Fibroblast of skin of abdomen (primary cell): ENCODE measurements around the gene GRIN2D.
A peak's percentile ranks its signal among the peaks of the same experiment; 100 is the strongest.
"Not testable (repeated sequence)": the region's sequence is repeated elsewhere in the genome, so short reads cannot be mapped to it uniquely, and the experiment has no call there.

Experiments
- DNase-seq: peaks from one replicate; pipeline ENCODE4 v3.0.0-alpha.2; 2013

GRIN2D gene

DNA sequence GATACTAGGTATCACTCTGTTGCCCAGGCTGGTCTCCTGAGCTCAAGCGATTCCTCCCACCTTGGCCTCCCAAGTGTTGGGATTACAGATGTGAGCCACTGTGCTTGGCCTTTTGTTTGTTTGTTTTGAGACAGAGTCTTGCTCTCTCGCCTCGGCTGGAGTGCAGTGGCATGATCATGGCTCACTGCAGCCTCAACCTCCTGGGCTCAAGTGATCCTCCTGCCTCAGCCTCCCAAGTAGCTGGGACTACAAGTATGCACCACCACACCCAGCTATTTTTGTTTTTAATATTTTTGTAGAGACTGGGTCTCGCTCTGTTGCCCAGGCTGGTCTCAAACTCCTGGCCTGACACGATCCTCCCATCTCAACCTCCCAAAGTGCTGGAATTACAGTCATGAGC, 21.7 kb upstream of the GRIN2D start:
- not testable (repeated sequence) for DNase-seq

- DNase-seq = no peak
Measured at GRCh38 chr19:48372904-48373303, 20.6 kb upstream of the GRIN2D start.

DNA sequence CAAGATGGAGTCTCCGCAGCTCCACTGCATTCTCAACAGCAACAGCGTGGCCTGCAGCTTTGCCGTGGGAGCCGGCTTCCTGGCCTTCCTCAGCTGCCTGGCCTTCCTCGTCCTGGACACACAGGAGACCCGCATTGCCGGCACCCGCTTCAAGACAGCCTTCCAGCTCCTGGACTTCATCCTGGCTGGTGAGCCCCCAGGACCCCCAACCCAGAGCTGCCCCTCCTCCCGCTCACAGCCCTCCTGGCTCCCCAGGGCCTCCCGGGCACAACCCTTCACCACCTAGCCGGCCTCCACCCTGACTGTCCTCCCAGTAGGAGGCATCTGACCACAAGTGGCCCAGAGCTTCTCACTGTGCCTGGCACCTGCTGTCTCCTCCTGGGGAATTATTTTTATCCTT, 19.9 kb upstream of the GRIN2D start:
- no peak for DNase-seq

DNA sequence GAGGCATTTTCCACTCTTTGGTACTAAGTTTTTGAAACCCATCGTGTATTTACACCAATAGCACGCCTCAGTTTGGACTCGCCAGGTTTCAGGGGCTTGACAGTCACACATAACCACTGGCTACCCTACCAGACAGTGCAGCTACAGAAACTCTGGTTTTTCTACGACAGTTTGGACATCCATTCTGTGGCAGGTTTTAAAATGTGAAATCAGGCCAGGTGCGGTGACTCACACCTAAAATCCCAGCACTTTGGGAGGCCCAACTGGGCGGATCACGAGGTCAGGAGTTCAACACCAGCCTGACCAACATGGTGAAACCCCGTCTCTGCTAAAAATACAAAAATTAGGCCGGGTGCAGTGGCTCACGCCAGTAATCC, 15.3 kb upstream of the GRIN2D start:
- DNase-seq = no peak

GRCh38 chr19:48379058-48379457, 14.4 kb upstream of the GRIN2D start:
- no peak for DNase-seq

DNA sequence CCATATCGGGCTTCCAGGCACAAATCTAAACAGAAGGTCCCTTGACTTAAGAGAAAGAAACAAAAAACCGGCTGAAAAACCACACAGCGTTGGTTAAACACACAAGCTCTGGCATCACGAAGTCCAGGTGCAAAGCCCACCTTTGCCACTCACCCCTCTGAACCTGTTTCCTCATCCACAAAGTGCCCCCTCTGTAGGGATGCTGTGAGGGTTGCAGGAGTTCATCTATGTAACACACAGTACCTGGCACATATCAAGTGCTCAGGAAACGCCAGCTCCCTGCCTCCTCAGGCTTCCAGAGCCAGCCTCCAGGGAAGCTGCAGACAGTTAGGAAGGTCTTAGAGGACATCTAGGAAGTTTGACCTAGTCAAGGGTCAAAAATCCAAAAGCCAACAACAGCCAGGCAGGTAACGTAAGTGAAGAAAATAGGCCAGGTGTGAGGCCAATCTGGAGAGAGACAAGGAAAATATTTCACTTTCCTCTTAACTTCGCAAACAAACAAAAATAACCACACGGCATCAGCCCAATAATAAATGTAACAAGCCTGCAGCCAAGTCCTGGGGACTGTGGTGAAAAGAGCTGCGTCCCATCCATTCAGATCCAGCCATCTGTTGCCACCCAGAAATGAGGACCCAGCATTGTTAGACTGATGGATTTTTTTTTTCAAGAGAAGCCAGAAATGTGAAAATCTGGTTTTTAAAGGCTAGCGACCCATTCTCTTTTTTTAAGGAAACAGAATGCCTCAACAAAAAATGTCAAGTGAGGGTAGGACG, 12.1 kb upstream of the GRIN2D start:
- no peak for DNase-seq

DNA sequence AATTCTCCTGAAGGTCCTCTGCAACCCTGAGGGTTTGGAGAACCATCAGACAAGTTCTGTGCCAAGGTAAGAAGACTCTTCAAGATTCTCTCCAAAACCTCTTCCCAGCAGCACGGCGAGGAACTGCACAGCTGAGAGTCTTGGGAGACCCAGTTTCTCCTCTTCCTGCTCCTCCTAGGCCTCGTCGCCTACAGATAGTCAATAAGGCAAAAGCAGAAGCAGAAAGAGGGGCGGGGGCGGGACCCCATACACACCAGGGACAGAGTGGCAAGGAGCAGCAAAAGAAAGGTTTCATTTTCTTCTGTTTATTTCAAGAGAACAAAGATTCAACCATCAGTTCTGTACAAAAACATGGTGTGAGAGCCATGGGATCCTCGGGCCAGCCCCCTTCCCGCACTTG, 11.2 kb upstream of the GRIN2D start:
- no peak for DNase-seq

- DNase-seq = no peak
Measured at GRCh38 chr19:48385461-48386087, 7.9 kb upstream of the GRIN2D start.

DNA sequence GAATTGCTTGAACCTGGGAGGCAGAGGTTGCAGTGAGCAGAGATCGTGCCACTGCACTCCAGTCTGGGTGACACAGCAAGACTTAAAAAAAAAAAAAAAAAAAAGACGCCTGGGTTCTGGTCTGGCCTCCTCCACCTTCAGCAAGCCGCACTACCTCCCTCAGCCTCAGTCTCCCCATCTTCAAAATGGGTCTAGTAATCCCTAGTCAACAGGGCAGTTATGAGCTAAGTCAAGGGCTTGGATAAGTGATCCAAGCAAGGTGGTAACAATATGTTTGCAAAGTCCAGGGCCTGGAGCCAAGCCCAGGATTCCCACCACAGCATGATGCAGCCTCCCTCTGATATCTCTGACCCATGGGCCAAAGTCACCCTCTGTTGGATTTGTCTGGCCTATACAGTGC, 6.5 kb upstream of the GRIN2D start:
- DNase-seq = no peak

GRCh38 chr19:48390188-48391099, 3.0 kb upstream of the GRIN2D start:
- peak; percentile 48 for DNase-seq

DNA sequence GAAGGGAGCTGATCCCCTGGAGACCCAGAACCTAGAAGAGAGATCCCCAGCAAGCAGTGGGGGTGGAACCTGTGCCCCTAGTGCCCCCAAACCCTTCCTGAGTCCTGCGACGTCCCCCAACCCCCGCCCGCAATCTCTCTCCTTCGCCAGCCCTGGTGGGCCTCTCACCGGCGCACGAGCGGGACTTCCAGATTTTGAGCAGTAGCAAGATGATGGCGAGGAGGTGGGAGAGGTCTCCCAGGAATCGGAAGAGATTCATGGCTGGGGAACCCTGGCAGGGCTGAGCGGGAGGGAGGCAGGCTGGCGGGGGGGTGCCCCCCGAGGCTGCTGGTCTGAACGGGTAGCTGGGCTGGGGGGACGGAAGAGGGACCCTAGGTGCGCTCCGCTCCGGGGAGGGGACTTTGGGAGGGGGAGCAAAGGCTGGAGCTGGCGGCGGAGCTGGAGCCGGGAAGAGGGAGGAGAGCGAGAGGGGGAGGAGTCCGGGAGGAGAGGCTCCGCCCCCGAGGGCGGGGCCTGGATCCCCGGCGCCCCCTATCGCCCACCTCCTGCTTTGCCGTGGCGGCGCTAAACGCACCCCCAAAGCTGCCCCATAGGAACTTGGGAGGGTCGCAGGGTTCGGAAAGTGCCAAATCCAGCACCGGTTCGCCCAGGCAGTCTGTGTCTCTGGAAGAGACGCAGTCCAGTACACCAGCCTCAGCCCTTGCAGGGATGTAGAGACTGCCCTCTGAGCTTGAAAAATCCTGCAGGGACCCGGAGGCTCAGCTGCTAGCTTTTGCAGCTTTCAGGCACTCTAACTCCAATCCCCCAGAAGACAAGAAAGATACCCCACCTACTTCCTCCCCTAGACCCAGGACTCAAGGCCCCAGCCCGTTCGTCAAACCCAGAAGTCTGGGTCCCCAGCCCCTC, 2.1 kb upstream of the GRIN2D start, which contains the start of gene KDELR1:
Gene KDELR1 (minus strand): TSS at position 452 of the 906 bp plus-strand sequence. CDS start 193 bp downstream, at position 259.
- DNase-seq = peak; percentile 74

DNA sequence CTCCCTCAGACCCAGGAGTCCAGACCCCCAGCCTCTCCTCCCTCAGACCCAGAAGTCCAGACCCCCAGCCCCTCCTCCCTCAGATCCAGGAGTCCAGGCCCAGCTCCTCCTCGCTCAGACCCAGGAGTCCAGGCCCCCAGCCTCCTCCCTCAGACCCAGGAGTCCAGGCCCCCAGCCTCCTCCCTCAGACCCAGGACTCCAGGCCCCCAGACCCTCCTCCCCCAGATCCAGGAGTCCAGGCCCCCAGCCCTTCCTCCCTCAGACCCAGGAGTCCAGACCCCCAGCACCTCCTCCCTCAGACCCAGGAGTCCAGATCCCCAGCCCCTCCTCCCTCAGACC, 1.5 kb upstream of the GRIN2D start:
- not testable (repeated sequence) for DNase-seq

DNA sequence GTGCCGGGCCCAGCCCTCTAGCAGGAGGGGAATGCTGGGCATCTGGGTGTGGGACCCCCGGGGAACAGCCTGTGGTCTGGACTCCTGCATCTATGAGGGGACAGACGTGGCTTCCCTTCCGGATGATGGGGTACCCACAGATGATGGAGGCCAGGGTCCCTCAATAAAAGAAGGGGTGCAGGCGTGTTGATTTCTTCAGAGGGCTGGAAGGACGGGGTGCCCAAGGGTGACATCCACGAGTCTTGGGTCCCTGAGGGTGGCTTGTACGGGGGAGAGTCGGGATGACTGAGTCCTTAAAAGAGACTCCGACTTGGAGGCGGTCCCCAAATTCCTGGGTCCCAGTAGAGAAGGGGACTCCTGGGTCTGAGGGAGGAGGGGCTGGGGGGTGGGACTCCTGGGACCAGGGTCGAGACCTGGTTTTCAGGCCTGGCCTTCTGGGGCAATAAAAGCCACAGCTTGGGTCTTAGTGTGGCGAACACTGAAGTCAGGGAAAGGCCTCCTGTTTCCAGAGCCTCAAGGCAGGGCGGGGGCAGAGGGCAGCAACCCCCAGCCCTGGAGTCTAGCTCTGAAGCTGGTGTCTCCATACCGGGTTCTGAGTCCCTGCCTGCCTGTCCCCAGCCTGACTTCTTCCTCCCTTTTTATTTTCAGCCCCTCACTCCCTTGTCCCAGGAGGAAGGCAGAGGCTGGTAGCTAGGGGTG, 459 bp upstream of the GRIN2D start:
- DNase-seq = no peak

DNA sequence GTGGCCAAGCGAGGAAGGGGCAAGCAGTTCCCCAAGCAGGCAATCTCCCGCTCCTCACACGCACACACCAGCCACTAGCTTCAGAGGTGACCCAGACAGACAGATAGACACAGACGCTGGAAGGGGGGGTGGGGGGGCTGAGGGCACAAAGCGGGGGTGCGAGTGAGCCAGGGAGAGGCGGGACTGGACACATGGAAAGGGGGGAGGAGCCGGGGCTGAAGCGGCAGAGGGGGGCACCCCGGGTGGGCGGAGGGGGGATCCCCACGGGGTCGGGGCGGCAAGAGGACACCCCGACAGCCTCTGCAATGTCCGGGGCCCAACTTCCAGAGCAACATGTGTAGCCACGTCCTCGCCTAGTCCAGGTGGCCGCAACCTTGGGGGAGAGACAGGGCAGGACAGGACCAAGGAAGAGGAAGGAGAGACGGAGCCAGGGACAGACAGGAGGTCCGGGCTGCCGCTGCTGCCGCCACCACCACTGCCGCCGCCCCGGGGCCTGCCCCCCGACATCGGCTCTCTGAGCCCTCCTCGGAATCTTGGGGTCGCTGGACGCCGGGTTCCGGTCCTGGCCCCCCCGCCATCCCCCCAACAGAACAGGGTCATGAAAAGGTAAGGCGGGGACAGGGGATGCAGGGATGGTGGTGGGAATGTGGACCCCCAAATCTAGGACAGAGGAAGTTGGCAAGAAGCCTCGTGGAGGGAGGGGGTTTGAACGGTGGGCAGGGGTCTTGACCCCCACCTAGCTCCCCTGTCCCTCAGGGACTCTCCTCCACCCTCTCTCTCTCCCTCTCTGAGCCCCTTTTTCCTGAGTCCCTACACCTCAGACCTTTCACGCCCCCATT, 1.1 kb downstream of the GRIN2D start:
- DNase-seq = no peak

- no peak for DNase-seq
Measured at GRCh38 chr19:48395170-48395455, 1.6 kb downstream of the GRIN2D start.

DNA sequence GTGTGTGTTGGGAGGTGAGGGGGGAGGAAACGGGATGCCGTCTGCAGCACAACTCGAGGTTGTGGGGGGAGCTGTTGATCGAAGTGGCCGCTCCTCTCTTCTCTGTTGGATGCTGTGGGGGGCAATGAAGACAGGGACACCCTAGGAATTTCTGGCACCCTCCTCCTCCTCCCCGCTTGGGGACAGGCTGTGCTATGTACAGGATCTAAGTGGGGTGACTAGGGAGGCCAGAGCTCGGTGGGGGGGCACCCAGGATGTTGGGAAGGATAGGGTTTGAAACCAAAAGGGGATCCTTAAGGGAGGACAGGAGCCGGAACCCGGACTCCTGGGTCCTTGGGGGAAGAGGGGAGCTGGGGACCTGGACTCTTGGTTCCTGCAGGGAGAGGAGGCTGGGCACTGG, 2.0 kb downstream of the GRIN2D start:
- no peak for DNase-seq

GRCh38 chr19:48396016-48396823, 2.8 kb downstream of the GRIN2D start:
- DNase-seq = no peak

DNA sequence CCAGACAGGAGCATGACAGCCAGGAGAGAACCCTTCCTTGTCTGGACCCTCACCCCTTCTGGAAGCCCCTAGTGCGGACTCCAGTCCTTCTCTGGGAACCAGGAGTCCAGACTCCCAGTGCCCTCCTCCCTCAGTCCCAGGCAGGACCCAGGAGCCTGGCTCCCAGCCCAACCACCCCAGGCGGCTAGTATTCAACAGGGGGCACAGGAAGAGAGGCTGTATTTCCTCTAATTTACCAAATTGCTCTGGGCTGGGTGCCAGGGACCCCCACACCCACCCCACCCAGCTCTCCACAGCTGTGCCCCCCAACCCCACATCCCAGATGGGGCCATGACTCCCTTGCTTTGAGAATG, 3.3 kb downstream of the GRIN2D start:
- DNase-seq = no peak

- DNase-seq = no peak
Measured at GRCh38 chr19:48397263-48398101, 4.0 kb downstream of the GRIN2D start.
